B cell (primary cell): ENCODE results near the gene LRIG1. TPM values are rescaled to one million over a fixed set of nuclear protein-coding genes. Genes with fewer than 3 reads are reported as not detected.

Experiments used
- ATAC-seq: fragments of 200-7000 bp; cut with Tn5 transposase; one replicate; pipeline ENCODE4 v1.10.0; 2021; ENCODE audit warnings: low read depth, mild to moderate bottlenecking, moderate number of reproducible peaks, moderate library complexity
- CTCF ChIA-PET: fragments of 350-600 bp; sonication (Branson Sonifier 250); formaldehyde crosslinking; loops from one replicate; lab custom pipeline; 2021; ENCODE audit warnings: antibody characterized with exemption, inconsistent platforms; lab: Charles Lee
- POLR2A ChIA-PET: fragments of 350-600 bp; sonication (Branson Sonifier 250); formaldehyde crosslinking; loops from one replicate; lab custom pipeline; 2021; ENCODE audit warnings: antibody characterized with exemption; lab: Charles Lee
- DNase-seq: peaks from one replicate; pipeline ENCODE4 v3.0.0; 2013
- H2AFZ ChIP-seq: 2 replicates; pipeline ENCODE4 v1.6.1; 2012; ENCODE audit warnings: mild to moderate bottlenecking, low read depth, low read length; ENCODE audit not compliant: insufficient read depth, poor library complexity, severe bottlenecking
- H3K27ac ChIP-seq, 2 donors: 1 replicate in 1 of 2; 2 replicates in 1 of 2; pipeline ENCODE4 v1.5.1; 2012 to 2013; ENCODE audit warnings: low read length in 2 of 2, mild to moderate bottlenecking in 2 of 2, moderate library complexity in 1 of 2
- H3K27me3 ChIP-seq, 4 experiments: fragments of 200-600 bp in 1 of 4; sonication (generic) in 1 of 4; replicated peaks in 1 of 4; 1 replicate in 2 of 4; 2 replicates in 2 of 4; pipeline versions ENCODE4 v1.6.1 to v1.7.0; 2013 to 2016; ENCODE audit warnings: low read length in 3 of 4, mild to moderate bottlenecking in 2 of 4, mixed read lengths in 1 of 4, moderate library complexity in 1 of 4; ENCODE audit not compliant: insufficient read depth in 4 of 4, control insufficient read depth in 3 of 4; ENCODE audit errors: control extremely low read depth in 1 of 4
- H3K36me3 ChIP-seq, 2 experiments: replicated peaks in 1 of 2; 1 replicate in 1 of 2; 2 replicates in 1 of 2; pipeline versions ENCODE4 v1.6.1 to v1.7.1; 2013; ENCODE audit warnings: low read length in 1 of 2; ENCODE audit not compliant: insufficient read depth in 2 of 2, control insufficient read depth in 1 of 2; ENCODE audit errors: control extremely low read depth in 1 of 2, extremely low read depth in 1 of 2
- H3K4me1 ChIP-seq, 2 donors: fragments of 200-600 bp in 1 of 2; sonication (generic) in 1 of 2; 1 replicate in 1 of 2; 2 replicates in 1 of 2; pipeline versions ENCODE4 v1.5.1 to v1.6.1; 2013 to 2017; ENCODE audit warnings: low read length in 2 of 2; ENCODE audit not compliant: control insufficient read depth in 2 of 2, insufficient read depth in 2 of 2
- H3K4me2 ChIP-seq: replicated peaks from 2 replicates; pipeline ENCODE3; 2012; ENCODE audit warnings: mild to moderate bottlenecking, low read depth, low read length; ENCODE audit not compliant: poor library complexity, severe bottlenecking
- H3K4me3 ChIP-seq, 5 experiments: fragments of 200-600 bp in 1 of 5; sonication (generic) in 1 of 5; 1 replicate in 3 of 5; 2 replicates in 2 of 5; pipeline versions ENCODE4 v1.5.1 to v1.7.0; 2011 to 2016; ENCODE audit warnings: low read length in 4 of 5, mild to moderate bottlenecking in 4 of 5, low read depth in 2 of 5, control low read depth in 1 of 5, moderate library complexity in 1 of 5; ENCODE audit not compliant: insufficient read depth in 1 of 5; ENCODE audit errors: control extremely low read depth in 1 of 5, extremely low read depth in 1 of 5
- H3K79me2 ChIP-seq: fragments of 200-600 bp; sonication (generic); one replicate; pipeline ENCODE4 v1.6.0; 2016; ENCODE audit warnings: low read length; ENCODE audit not compliant: control insufficient read depth, insufficient read depth
- H3K9ac ChIP-seq: fragments of 200-600 bp; sonication (generic); 2 replicates; pipeline ENCODE4 v1.6.1; 2017; ENCODE audit warnings: mild to moderate bottlenecking, low read length, moderate library complexity
- H3K9me3 ChIP-seq, 3 donors: one replicate each; pipeline versions ENCODE4 v1.6.1 to v1.7.1; 2013; ENCODE audit warnings: low read length in 2 of 3; ENCODE audit not compliant: control insufficient read depth in 2 of 3, insufficient read depth in 1 of 3; ENCODE audit errors: control extremely low read depth in 1 of 3
- H4K20me1 ChIP-seq: 2 replicates; pipeline ENCODE4 v1.6.0; 2012; ENCODE audit warnings: mild to moderate bottlenecking, low read length; ENCODE audit not compliant: insufficient read depth, control insufficient read depth, poor library complexity, severe bottlenecking
- H3K27ac Mint-ChIP-seq: one replicate; pipeline ENCODE4 v1.8.0; 2021; ENCODE audit warnings: mixed read lengths
- H3K27me3 Mint-ChIP-seq: one replicate; pipeline ENCODE4 v1.8.0; 2021; ENCODE audit warnings: mixed read lengths
- H3K4me1 Mint-ChIP-seq: one replicate; pipeline ENCODE4 v1.8.0; 2021; ENCODE audit warnings: mixed read lengths
- H3K4me3 Mint-ChIP-seq: one replicate; pipeline ENCODE4 v1.8.0; 2021; ENCODE audit warnings: mixed read lengths
- H3K9me3 Mint-ChIP-seq: one replicate; pipeline ENCODE4 v1.8.0; 2022; ENCODE audit warnings: mixed read lengths; ENCODE audit not compliant: insufficient read depth
- EZH2 ChIP-seq: IDR thresholded peaks from 2 replicates; pipeline ENCODE4 v1.6.1; 2012; ENCODE audit warnings: borderline replicate concordance, low read depth, mild to moderate bottlenecking, moderate library complexity, low read length; ENCODE audit not compliant: insufficient read depth, poor library complexity, severe bottlenecking
- WGBS: methylation state at CpG from one replicate; pipeline ENCODE4 v1.1.5; 2013; ENCODE audit warnings: missing lambda C conversion rate; ENCODE audit not compliant: insufficient coverage; 5-methylcytosine and 5-hydroxymethylcytosine counted together
- intact Hi-C: fragments of 100-400 bp; cut with micrococcal nuclease; formaldehyde crosslinking; loops from one replicate; pipeline ENCODE4 v1.10.0; 2022
- polyA plus RNA-seq: library from polyadenylated mRNA; depleted of rRNA; stranded (reverse); fragments of >200 nt; gene quantifications from 2 replicates; pipeline ENCODE4 v1.2.3, GENCODE V29; 2012
- total RNA-seq, 2 donors: library from RNA; stranded (reverse); fragments of 120-200 nt in 1 of 2; gene quantifications; 1 replicate in 1 of 2; 2 replicates in 1 of 2; pipeline versions ENCODE4 v1.2.3 to v1.2.4, GENCODE V29; 2013 to 2022
- TF ChIP-seq, protein P1 (sequence below): fragments of 200-600 bp; IDR thresholded peaks from one replicate; pipeline ENCODE4 v1.8.0; 2022; ENCODE audit warnings: antibody characterized with exemption, mild to moderate bottlenecking

Gene LRIG1
- total and polyA plus RNA-seq, 2 donors (not counting 1 experiment from before 2014, with no cell fraction given), result 9.2 to 12.4 TPM

DNA sequence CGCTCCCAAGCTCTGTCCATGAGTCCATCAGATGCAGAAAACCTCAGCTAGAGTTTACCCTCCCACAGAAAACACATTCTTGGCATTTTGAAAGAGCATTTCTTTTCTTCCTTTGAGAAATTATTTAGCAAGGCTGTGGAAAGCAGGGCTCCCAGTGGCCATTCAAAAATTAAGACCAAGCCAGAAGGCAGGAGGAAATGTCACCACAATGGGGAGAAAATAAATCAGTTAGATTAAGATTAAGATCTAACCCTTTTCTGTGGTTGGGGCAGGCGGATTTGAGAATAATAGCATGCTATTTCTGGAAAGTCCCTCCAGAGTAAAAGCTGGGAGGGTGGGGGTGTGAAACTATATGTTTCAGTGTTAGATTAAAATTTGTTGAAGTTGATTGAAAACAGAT is 20.2 kb downstream of the LRIG1 start:
- Histone ChIP-seq H3K9ac (no peak overlapping the region), H3K4me2 (peak overlapping the region; percentile 27), H3K79me2 (peaks cover 17% of the 10 kb centered on the region), H3K36me3 (no peaks in the 10 kb centered on the region), H3K27ac (no peak overlapping the region), H2AFZ (no peak overlapping the region), H3K4me1 (peaks cover 26 to 33% of the 10 kb centered on the region in 2 donors), H3K4me3 (no peak overlapping the region), H3K9me3 (peaks cover 0 to 6% (median 4%) of the 10 kb centered on the region in 3 donors), H3K27me3 (peaks cover 0 to 8% (median 0%) of the 10 kb centered on the region in 4 experiments), H4K20me1 (no peaks in the 10 kb centered on the region)
- POLR2A ChIA-PET, result interaction anchor here (1.2 kb wide), 1 partner anchor 13 kb away, joined by 3 read pairs; no protein-coding TSS in a partner anchor
- 21% methylated on average over 2 of the region's 2 CpGs for WGBS
- Mint-ChIP-seq H3K27ac (no peak overlapping the region), H3K4me3 (peak overlapping the region; percentile 27), H3K27me3 (no peaks in the 10 kb centered on the region), H3K4me1 (peaks cover 40% of the 10 kb centered on the region), H3K9me3 (peaks cover 3% of the 10 kb centered on the region)
- TF ChIP-seq, protein P1, sequence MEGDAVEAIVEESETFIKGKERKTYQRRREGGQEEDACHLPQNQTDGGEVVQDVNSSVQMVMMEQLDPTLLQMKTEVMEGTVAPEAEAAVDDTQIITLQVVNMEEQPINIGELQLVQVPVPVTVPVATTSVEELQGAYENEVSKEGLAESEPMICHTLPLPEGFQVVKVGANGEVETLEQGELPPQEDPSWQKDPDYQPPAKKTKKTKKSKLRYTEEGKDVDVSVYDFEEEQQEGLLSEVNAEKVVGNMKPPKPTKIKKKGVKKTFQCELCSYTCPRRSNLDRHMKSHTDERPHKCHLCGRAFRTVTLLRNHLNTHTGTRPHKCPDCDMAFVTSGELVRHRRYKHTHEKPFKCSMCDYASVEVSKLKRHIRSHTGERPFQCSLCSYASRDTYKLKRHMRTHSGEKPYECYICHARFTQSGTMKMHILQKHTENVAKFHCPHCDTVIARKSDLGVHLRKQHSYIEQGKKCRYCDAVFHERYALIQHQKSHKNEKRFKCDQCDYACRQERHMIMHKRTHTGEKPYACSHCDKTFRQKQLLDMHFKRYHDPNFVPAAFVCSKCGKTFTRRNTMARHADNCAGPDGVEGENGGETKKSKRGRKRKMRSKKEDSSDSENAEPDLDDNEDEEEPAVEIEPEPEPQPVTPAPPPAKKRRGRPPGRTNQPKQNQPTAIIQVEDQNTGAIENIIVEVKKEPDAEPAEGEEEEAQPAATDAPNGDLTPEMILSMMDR, result no peak
- TF ChIP-seq EZH2, result no peak
- CTCF ChIA-PET, result no interaction called here
- intact Hi-C loops, result no loop called here
- ATAC-seq (peak; percentile 49), DNase-seq (peak; percentile 27)

DNA sequence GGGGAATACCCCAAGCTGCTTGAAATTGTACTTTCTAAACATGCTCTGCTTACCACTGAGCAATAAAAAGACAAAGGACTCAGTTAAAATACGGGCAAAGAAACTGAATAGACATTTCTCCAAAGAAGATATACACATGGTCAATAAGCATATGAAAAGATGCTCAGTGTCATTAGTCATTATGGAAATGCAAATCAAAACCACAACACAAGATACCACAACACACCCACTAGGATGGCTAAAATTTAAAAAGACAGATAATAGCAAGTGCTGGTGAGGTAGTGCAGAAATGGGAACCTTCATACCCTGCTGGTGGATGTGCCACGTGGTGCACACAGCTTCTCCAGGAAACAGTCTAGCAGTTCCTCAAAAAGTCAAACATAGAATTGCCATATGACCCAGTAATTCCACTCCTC is 21.3 kb downstream of the LRIG1 start:
- CTCF ChIA-PET, result interaction anchor here (1.4 kb wide), 1 partner anchor 11 kb away, joined by 3 read pairs; no protein-coding TSS in a partner anchor
- Mint-ChIP-seq H3K27ac (no peak overlapping the region), H3K4me3 (no peak overlapping the region), H3K4me1 (peaks cover 39% of the 10 kb centered on the region), H3K27me3 (no peaks in the 10 kb centered on the region), H3K9me3 (peaks cover 3% of the 10 kb centered on the region)
- Histone ChIP-seq H3K4me2 (no peak overlapping the region), H3K9me3 (peaks cover 0 to 6% (median 4%) of the 10 kb centered on the region in 3 donors), H3K36me3 (no peaks in the 10 kb centered on the region), H3K4me3 (no peak overlapping the region), H3K79me2 (peaks cover 17% of the 10 kb centered on the region), H4K20me1 (no peaks in the 10 kb centered on the region), H2AFZ (no peak overlapping the region), H3K27ac (no peak overlapping the region), H3K27me3 (peaks cover 0 to 8% (median 0%) of the 10 kb centered on the region in 4 experiments), H3K9ac (no peak overlapping the region), H3K4me1 (peaks cover 26 to 33% of the 10 kb centered on the region in 2 donors)
- ATAC-seq (no peak), DNase-seq (no peak)
- no CpG with 5 or more reads among the region's 2 CpGs for WGBS
- POLR2A ChIA-PET, result no interaction called here
- intact Hi-C loops, result no loop called here
- no peak for TF ChIP-seq EZH2
- TF ChIP-seq, protein P1, result no peak
